Measurements from ENCODE around the gene NSUN2. TPM values are rescaled to one million over a fixed set of nuclear protein-coding genes. Genes with fewer than 3 reads are reported as not detected.

NSUN2 gene
- total RNA-seq, 1 experiment from 2014 or later: 155 TPM

DNA sequence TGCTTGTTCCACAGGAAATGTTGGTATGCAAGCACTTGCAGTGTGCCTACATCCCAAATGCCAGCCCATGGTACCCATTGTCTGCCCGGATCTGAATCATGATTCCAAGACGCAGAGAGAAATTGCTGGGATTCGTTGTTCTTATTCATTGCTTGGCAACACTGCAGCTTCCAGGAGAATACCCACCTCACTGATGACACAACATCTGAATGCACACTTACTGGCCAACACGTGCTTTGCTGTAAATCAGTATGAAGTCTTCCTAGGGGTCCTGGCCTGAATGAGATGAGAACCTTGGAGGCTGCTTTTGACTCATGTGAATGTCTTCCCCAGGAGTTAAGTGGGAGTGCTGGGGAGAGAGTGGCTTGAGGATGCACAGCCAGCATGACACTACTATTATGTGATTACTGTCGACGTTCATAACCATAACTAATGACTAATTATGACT, 12.0 kb upstream of the NSUN2 start:
- Histone ChIP-seq H4K20me1 (ENCODE audit: insufficient read depth) (peaks cover 10% of the 10 kb centered on the region; the same call in 1 of the 2 replicates), H3K79me2 (ENCODE audit: low read depth) (peaks cover 20% of the 10 kb centered on the region), H3K4me1 (replicated peaks; ENCODE audit: insufficient read depth) (no peaks in the 10 kb centered on the region), H3K27me3 (ENCODE audit: insufficient read depth, low read depth) (no peaks in the 10 kb centered on the region), H3K27ac (no peak overlapping the region), H3K4me2 (no peak overlapping the region), H3K36me3 (ENCODE audit: low read depth) (0 out of 2 replicates have a peak, but pooled peaks cover 4% of the 10 kb centered on the region), H3K9me2 (ENCODE audit: insufficient read depth) (no peaks in the 10 kb centered on the region), H3F3A (ENCODE audit: insufficient read depth, low read depth) (no peaks in the 10 kb centered on the region), H3K9me3 (ENCODE audit: insufficient read depth, low read depth) (no peaks in the 10 kb centered on the region), H2AFZ (no peak overlapping the region), H3K4me3 (no peak overlapping the region)
- DNase-seq: no peak
- TF ChIP-seq, protein P1, sequence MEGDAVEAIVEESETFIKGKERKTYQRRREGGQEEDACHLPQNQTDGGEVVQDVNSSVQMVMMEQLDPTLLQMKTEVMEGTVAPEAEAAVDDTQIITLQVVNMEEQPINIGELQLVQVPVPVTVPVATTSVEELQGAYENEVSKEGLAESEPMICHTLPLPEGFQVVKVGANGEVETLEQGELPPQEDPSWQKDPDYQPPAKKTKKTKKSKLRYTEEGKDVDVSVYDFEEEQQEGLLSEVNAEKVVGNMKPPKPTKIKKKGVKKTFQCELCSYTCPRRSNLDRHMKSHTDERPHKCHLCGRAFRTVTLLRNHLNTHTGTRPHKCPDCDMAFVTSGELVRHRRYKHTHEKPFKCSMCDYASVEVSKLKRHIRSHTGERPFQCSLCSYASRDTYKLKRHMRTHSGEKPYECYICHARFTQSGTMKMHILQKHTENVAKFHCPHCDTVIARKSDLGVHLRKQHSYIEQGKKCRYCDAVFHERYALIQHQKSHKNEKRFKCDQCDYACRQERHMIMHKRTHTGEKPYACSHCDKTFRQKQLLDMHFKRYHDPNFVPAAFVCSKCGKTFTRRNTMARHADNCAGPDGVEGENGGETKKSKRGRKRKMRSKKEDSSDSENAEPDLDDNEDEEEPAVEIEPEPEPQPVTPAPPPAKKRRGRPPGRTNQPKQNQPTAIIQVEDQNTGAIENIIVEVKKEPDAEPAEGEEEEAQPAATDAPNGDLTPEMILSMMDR (conservative IDR thresholded peaks at IDR 0.05): no peak
- no peak for TF ChIP-seq EZH2 (IDR thresholded peaks at IDR 0.05; ENCODE audit: low read depth)
- intact Hi-C loops (cut with micrococcal nuclease; ENCODE audit: unreplicated experiment): no loop called here
- POLR2A ChIA-PET (ENCODE audit: unreplicated experiment): no interaction called here
- CTCF ChIA-PET: no interaction called here
- BruUV-seq (replicated peaks): no TSS peak

DNA sequence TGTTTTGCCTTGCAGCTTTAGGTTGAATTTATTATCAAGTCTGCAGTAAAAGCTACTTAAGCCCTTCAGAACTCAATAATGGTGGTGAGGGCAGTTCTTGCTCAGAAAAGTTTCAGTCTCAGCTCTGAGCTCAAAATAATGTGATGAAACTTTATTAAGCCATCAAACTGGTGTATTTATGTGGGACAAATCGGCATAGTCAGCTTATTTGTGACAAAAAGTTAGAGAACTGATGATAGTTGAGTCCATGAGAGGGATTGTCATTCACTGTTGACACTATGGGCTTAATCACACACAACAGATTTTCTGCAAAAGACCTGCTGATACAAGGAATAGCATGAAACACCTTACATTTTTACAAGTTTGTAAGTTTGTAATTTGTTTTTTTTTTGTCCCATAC, 9.8 kb upstream of the NSUN2 start:
- H3K27ac ChIP-seq: no peak overlapping the region
- ChIA-PET CTCF (no interaction called here), POLR2A (ENCODE audit: unreplicated experiment) (no interaction called here)
- H3F3A ChIP-seq (ENCODE audit: insufficient read depth, low read depth): no peaks in the 10 kb centered on the region
- no peaks in the 10 kb centered on the region for H3K9me3 ChIP-seq (ENCODE audit: insufficient read depth, low read depth)
- H2AFZ ChIP-seq: no peak overlapping the region
- H3K27me3 ChIP-seq (ENCODE audit: insufficient read depth, low read depth): no peaks in the 10 kb centered on the region
- H3K9me2 ChIP-seq (ENCODE audit: insufficient read depth): no peaks in the 10 kb centered on the region
- no TSS peak for BruUV-seq (replicated peaks)
- no peaks in the 10 kb centered on the region for H3K4me1 ChIP-seq (replicated peaks; ENCODE audit: insufficient read depth)
- no peak overlapping the region for H3K4me3 ChIP-seq
- H3K79me2 ChIP-seq (ENCODE audit: low read depth): peaks cover 16% of the 10 kb centered on the region
- intact Hi-C loops (cut with micrococcal nuclease; ENCODE audit: unreplicated experiment): no loop called here
- H3K4me2 ChIP-seq: no peak overlapping the region
- 0 out of 2 replicates have a peak, but pooled peaks cover 4% of the 10 kb centered on the region for H3K36me3 ChIP-seq (ENCODE audit: low read depth)
- H4K20me1 ChIP-seq (ENCODE audit: insufficient read depth): peaks cover 7% of the 10 kb centered on the region; the same call in 1 of the 2 replicates
- no peak for TF ChIP-seq EZH2 (IDR thresholded peaks at IDR 0.05; ENCODE audit: low read depth)
- TF ChIP-seq, protein P1 (conservative IDR thresholded peaks at IDR 0.05): no peak
- no peak for DNase-seq

DNA sequence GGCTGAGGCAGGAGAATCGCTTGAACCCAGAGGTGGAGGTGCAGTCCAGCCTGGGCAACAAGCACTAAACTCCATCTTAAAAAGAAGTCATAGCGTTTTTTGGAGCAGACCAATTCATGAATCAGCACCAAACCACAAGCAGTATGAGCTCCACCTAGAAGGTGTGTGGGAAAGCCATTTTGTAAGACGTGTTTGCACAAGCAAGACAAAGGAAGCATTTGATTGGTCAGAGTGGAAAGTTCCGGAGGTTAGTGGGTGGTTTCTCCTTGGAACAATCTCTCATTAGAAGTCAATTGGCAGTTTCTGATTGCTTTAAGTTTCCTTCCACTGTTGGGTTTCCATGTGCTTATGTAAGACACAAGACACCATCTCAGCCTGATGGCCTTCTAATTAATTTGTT, 5.4 kb upstream of the NSUN2 start:
- Histone ChIP-seq H3K79me2 (ENCODE audit: low read depth) (peaks cover 33% of the 10 kb centered on the region), H3F3A (ENCODE audit: insufficient read depth, low read depth) (no peaks in the 10 kb centered on the region), H4K20me1 (ENCODE audit: insufficient read depth) (0 out of 2 replicates have a peak, but pooled peaks cover 6% of the 10 kb centered on the region), H3K36me3 (ENCODE audit: low read depth) (0 out of 2 replicates have a peak, but pooled peaks cover 4% of the 10 kb centered on the region), H3K9me3 (ENCODE audit: insufficient read depth, low read depth) (no peaks in the 10 kb centered on the region), H3K4me3 (no peak overlapping the region), H2AFZ (no peak overlapping the region), H3K4me1 (replicated peaks; ENCODE audit: insufficient read depth) (peaks cover 11% of the 10 kb centered on the region), H3K4me2 (no peak overlapping the region), H3K9me2 (ENCODE audit: insufficient read depth) (no peaks in the 10 kb centered on the region), H3K27me3 (ENCODE audit: insufficient read depth, low read depth) (no peaks in the 10 kb centered on the region), H3K27ac (no peak overlapping the region)
- DNase-seq: no peak
- intact Hi-C loops (cut with micrococcal nuclease; ENCODE audit: unreplicated experiment): loop anchor here (10.0 kb wide), 2 partner anchors 1227 to 1493 kb away; partner anchors contain the start of genes ADAMTS16, FASTKD3 and MTRR
- TF ChIP-seq, protein P1 (conservative IDR thresholded peaks at IDR 0.05): no peak
- TF ChIP-seq EZH2 (IDR thresholded peaks at IDR 0.05; ENCODE audit: low read depth): no peak
- CTCF ChIA-PET: no interaction called here
- BruUV-seq (replicated peaks): no TSS peak
- POLR2A ChIA-PET (ENCODE audit: unreplicated experiment): no interaction called here
